ENCODE data around the gene ZSWIM6.
A peak's percentile ranks its signal among the peaks of the same experiment; 100 is the strongest.

ZSWIM6 gene

DNA sequence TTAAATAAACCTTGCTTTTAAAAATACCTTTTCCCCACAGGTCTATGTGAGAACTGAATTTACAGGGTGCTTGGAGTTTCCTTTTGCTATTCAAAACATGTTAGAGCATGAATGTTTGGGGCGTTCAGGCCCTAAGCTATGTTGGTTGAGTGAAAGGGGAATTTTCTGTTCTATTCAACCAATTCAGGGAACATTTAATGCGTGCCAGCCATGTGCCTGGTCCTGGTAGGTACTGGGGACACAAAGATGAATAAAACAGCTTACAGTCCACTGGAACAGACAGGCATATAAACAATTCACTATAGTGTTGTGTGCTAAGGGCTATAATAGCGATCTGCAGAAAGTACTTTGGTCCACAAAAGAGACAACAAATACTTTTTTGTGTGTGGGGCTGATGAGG lies 108.5 kb downstream of the ZSWIM6 start:
- no peak for FAIRE-seq
- no peak for DNase-seq (ENCODE audit: insufficient read length, low spot score)

DNA sequence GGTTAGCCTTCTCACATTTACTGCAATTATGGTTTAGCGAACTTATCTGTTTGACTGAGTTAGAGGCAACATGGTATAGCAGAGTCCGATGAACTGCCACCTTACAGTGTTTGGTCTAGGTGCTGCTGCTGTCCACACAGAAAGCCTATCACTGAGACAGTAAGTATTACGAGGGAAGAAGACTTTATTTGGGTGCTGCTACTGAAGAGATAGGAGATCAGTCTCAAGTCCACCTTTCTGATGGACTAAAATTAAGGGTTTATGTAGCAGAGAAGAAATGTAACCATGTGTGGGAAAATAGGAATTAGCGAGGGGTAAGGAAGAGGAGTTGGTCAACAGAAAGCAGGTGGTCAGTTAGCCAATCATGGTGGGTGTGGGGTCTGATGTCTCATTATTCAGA lies 109.7 kb downstream of the ZSWIM6 start:
- TF ChIP-seq, protein P1, sequence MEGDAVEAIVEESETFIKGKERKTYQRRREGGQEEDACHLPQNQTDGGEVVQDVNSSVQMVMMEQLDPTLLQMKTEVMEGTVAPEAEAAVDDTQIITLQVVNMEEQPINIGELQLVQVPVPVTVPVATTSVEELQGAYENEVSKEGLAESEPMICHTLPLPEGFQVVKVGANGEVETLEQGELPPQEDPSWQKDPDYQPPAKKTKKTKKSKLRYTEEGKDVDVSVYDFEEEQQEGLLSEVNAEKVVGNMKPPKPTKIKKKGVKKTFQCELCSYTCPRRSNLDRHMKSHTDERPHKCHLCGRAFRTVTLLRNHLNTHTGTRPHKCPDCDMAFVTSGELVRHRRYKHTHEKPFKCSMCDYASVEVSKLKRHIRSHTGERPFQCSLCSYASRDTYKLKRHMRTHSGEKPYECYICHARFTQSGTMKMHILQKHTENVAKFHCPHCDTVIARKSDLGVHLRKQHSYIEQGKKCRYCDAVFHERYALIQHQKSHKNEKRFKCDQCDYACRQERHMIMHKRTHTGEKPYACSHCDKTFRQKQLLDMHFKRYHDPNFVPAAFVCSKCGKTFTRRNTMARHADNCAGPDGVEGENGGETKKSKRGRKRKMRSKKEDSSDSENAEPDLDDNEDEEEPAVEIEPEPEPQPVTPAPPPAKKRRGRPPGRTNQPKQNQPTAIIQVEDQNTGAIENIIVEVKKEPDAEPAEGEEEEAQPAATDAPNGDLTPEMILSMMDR (IDR thresholded peaks at IDR 0.05; ENCODE audit: insufficient read depth, missing control alignments), result no peak
- no peak for DNase-seq (ENCODE audit: insufficient read length, low spot score)
- no peak for FAIRE-seq

More for the DNA sequence above, 108.5 kb downstream of the ZSWIM6 start:
- TF ChIP-seq, protein P1 (IDR thresholded peaks at IDR 0.05; ENCODE audit: insufficient read depth, missing control alignments), result no peak

DNA sequence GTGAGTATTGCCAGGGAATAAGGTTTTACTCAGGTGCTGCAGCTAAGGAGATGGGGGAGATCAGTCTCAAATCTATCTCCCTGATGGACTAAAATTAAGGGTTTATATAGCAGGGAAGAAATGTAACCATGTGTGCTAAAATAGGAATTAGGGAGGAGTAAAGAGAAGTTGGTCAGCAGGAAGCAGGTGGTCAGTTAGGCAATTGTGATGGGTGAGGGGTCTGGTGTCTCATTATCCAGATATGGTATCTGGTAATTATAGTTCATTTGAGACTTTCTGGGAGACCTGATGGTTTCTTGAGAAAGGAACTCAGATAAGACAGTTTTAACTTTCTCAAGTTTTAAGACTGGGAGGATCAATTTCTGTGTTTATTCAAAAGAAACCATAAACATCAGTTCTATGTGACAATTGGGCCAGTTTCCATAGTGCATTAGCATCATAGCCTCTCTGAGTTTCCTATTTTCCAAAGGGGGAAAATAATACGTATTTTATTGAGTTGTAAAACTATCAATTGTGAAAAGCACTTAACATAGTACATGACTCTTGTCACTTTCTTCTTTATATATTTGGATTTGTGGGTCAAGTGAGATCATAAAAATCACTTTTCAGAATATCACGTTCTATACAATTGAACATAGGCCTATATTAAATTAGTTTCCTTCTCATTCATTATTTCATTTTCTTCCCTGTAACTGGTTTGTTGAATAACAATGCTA lies 115.9 kb downstream of the ZSWIM6 start:
- no peak for DNase-seq (ENCODE audit: insufficient read length, low spot score)
- TF ChIP-seq, protein P1 (IDR thresholded peaks at IDR 0.05; ENCODE audit: insufficient read depth, missing control alignments), result no peak
- FAIRE-seq, result no peak

DNA sequence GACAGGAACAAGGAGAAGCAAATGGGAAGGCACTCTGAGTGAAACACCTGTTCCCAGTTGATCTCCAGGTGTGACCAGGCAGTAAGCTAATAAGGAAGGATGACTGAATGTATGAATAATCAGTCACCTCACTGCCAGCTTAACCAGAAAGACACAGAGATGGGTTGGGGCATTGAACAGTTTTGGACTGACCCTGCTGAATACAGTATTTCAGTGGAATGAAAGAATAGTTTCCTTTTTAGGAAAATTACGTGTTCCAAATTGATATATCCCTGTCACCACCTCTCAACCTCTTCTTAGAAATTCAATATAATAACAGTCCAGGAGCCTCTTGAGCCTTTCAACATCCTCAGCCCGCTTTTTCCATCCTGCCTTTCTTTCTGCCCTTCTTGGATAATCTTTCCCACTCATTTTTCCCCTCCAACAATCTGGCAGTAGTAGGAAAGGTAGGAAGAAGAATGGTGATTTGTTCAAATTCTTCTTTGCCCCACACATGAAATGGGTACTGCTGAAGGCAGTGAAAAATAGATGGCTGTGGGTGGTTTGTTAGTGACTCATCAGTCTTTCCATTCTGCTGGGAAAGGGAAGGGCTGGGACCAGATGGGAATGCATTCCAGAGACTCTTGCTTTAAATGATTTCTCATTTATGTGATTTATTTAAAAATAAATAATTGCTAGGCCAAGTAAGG lies 117.9 kb downstream of the ZSWIM6 start:
- no peak for DNase-seq (ENCODE audit: insufficient read length, low spot score)
- TF ChIP-seq, protein P1 (IDR thresholded peaks at IDR 0.05; ENCODE audit: insufficient read depth, missing control alignments), result no peak
- FAIRE-seq, result no peak

DNA sequence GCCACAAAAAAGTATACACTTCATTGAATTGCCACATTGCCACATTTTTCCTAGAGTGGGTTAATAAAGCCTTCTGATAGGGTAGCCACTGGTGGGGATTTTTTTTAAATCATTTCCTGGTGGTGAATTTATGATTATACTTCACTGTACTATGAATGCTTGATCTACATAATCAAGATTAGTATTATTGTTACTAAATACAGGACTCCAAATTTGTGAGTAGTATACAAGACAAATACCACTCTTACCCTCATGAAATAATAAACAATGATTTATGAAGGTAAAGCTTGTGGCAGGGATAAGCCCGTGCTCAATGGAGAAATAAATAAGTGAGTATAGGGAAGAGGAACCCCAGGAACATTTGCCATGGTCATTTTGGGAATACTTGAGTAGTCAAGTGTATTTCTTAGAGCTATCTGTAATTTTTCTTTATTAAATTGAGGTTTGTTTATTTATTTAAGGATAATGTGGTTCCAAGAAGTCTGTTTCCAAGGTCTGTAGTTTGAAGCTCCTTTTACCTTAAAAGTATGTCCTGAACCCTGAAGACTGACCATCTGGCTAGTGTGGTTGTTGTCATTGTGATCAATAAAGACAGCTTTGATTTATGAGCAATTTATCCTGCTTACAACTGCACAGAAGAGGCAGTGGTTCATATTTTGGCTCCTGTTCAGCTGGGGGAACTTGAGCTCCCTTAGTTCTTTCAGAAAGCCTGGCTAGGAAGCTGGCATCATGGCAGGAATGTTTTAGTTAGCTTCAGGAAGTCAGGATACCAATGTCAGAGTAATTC lies 118.6 kb downstream of the ZSWIM6 start:
- TF ChIP-seq, protein P1 (IDR thresholded peaks at IDR 0.05; ENCODE audit: insufficient read depth, missing control alignments), result no peak
- FAIRE-seq (no peak), DNase-seq (ENCODE audit: insufficient read length, low spot score) (no peak)

DNA sequence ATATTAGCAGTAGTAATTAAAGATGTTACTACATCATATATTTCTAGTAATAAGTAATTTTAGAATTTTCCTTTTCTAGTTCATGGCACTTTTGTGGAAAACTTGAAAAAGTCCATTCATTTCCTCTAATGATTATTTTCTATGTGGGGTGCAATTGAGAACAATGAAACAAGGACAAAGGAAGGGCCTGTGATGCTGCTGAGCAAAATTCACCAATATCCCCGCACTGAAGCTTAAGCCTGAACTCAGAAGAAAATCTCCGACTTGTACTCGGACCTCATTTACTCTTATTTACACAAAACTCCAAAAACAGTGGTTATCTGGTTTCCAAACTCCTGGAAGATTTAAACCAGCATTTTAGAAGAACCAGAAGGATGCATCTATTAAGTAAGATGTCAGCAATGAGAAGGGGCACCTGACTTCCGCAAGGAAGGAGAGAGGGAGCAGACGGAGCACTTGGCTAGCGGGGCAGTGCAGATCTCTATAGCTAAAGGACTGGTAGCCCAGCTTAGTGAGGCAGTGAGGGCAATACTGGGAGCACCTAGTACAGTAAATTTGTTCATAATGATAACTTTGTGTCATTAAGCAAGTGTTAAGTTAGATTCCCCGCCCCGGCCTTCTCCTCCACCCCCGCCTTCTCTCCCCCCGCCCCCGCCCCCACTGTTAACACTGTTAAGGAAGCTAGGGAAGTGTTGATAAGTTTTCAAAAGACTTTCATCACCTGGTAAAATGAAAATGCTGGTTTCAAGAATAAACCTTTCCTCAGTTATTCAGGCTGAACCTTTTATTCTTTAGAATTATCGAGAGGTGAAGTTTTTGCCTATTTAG lies 123.3 kb downstream of the ZSWIM6 start:
- TF ChIP-seq, protein P1 (IDR thresholded peaks at IDR 0.05; ENCODE audit: insufficient read depth, missing control alignments), result no peak
- FAIRE-seq (peak; percentile 16), DNase-seq (ENCODE audit: insufficient read length, low spot score) (no peak)
